ENCODE measurements around the gene BMP7.
A peak's percentile ranks its signal among the peaks of the same experiment; 100 is the strongest.

Gene BMP7

GRCh38 chr20:57150559-57150958 is 115.9 kb downstream of the BMP7 start:
- TF ChIP-seq ZNF530 (tag by site-specific recombination; IDR thresholded peaks at IDR 0.05; ENCODE audit: low read depth) (no peak), RBAK (tag by site-specific recombination; IDR thresholded peaks at IDR 0.05) (no peak), ZNF341 (tag by site-specific recombination; IDR thresholded peaks at IDR 0.05; ENCODE audit: low read depth) (no peak), ZSCAN30 (tag by site-specific recombination; IDR thresholded peaks at IDR 0.05) (no peak), ZNF571 (tag by site-specific recombination; IDR thresholded peaks at IDR 0.05) (no peak), ZNF596 (tag by site-specific recombination; IDR thresholded peaks at IDR 0.05) (no peak)
- H3K9me3 ChIP-seq (ENCODE audit: control insufficient read depth, insufficient read depth, low read depth, low read length): no peaks in the 10 kb centered on the region
- H3K4me3 ChIP-seq (ENCODE audit: low read depth, low read length): no peak overlapping the region
- H3K27ac ChIP-seq (ENCODE audit: extremely low read depth, low read depth, low read length): no peak overlapping the region
- H3K36me3 ChIP-seq (ENCODE audit: control insufficient read depth in 2 of 2, insufficient read depth in 1 of 2, low read length in 2 of 2): no peaks in the 10 kb centered on the region
- CTCF ChIA-PET: no interaction called here
- POLR2A ChIA-PET: no interaction called here
- H3K4me1 ChIP-seq (ENCODE audit: control insufficient read depth, insufficient read depth, low read length): no peaks in the 10 kb centered on the region

- CTCF ChIA-PET: interaction anchor here (0.6 kb wide), 1 partner anchor 52 kb away, joined by 3 read pairs; no protein-coding TSS in a partner anchor
- no peak overlapping the region for H3K4me3 ChIP-seq (ENCODE audit: low read depth, low read length)
- no peaks in the 10 kb centered on the region for H3K9me3 ChIP-seq (ENCODE audit: control insufficient read depth, insufficient read depth, low read depth, low read length)
- no peak overlapping the region for H3K27ac ChIP-seq (ENCODE audit: extremely low read depth, low read depth, low read length)
- H3K36me3 ChIP-seq (ENCODE audit: control insufficient read depth in 2 of 2, insufficient read depth in 1 of 2, low read length in 2 of 2): no peaks in the 10 kb centered on the region
- no peaks in the 10 kb centered on the region for H3K4me1 ChIP-seq (ENCODE audit: control insufficient read depth, insufficient read depth, low read length)
- POLR2A ChIA-PET: no interaction called here
- TF ChIP-seq ZNF223 (tag by site-specific recombination; IDR thresholded peaks at IDR 0.05) (no peak), SP7 (tag by site-specific recombination; IDR thresholded peaks at IDR 0.05) (peak; percentile 51)
Observed at GRCh38 chr20:57148263-57148662, 118.2 kb downstream of the BMP7 start.

GRCh38 chr20:57147185-57147584 is 119.3 kb downstream of the BMP7 start:
- no peak overlapping the region for H3K4me3 ChIP-seq (ENCODE audit: low read depth, low read length)
- no peaks in the 10 kb centered on the region for H3K4me1 ChIP-seq (ENCODE audit: control insufficient read depth, insufficient read depth, low read length)
- ChIA-PET POLR2A (no interaction called here), CTCF (no interaction called here)
- H3K9me3 ChIP-seq (ENCODE audit: control insufficient read depth, insufficient read depth, low read depth, low read length): no peaks in the 10 kb centered on the region
- TF ChIP-seq ZNF521 (tag by site-specific recombination; IDR thresholded peaks at IDR 0.05): no peak
- no peak for TF ChIP-seq KLF9 (tag by site-specific recombination; IDR thresholded peaks at IDR 0.05; ENCODE audit: low read depth)
- TF ChIP-seq ZNF121 (tag by site-specific recombination; IDR thresholded peaks at IDR 0.05): no peak
- H3K27ac ChIP-seq (ENCODE audit: extremely low read depth, low read depth, low read length): no peak overlapping the region
- H3K36me3 ChIP-seq (ENCODE audit: control insufficient read depth in 2 of 2, insufficient read depth in 1 of 2, low read length in 2 of 2): no peaks in the 10 kb centered on the region

- H3K36me3 ChIP-seq (ENCODE audit: control insufficient read depth in 2 of 2, insufficient read depth in 1 of 2, low read length in 2 of 2): no peaks in the 10 kb centered on the region
- no peaks in the 10 kb centered on the region for H3K9me3 ChIP-seq (ENCODE audit: control insufficient read depth, insufficient read depth, low read depth, low read length)
- no peak overlapping the region for H3K4me3 ChIP-seq (ENCODE audit: low read depth, low read length)
- TF ChIP-seq ZNF24 (tag by site-specific recombination; IDR thresholded peaks at IDR 0.05): 0 out of 2 replicates have a peak, but pooled peaks have one; percentile 52
- TF ChIP-seq ZNF132 (tag by site-specific recombination; IDR thresholded peaks at IDR 0.05; ENCODE audit: borderline replicate concordance): no peak
- TF ChIP-seq ZNF362 (tag by site-specific recombination; IDR thresholded peaks at IDR 0.05): no peak
- no peak overlapping the region for H3K27ac ChIP-seq (ENCODE audit: extremely low read depth, low read depth, low read length)
- H3K4me1 ChIP-seq (ENCODE audit: control insufficient read depth, insufficient read depth, low read length): no peaks in the 10 kb centered on the region
- POLR2A ChIA-PET: no interaction called here
- CTCF ChIA-PET: no interaction called here
Observed at GRCh38 chr20:57146155-57146554, 120.3 kb downstream of the BMP7 start.

- no peaks in the 10 kb centered on the region for H3K9me3 ChIP-seq (ENCODE audit: control insufficient read depth, insufficient read depth, low read depth, low read length)
- no peak for TF ChIP-seq TCF7L2 (IDR thresholded peaks at IDR 0.05; ENCODE audit: borderline replicate concordance, low read depth, low read length)
- TF ChIP-seq ZIC2 (tag by site-specific recombination; IDR thresholded peaks at IDR 0.05): peak; percentile 94
- CTCF ChIA-PET: no interaction called here
Observed at GRCh38 chr20:57145089-57145631, 121.3 kb downstream of the BMP7 start.

More at GRCh38 chr20:57145089-57145631, 121.3 kb downstream of the BMP7 start:
- Histone ChIP-seq H3K4me3 (ENCODE audit: low read depth, low read length) (no peak overlapping the region), H3K27ac (ENCODE audit: extremely low read depth, low read depth, low read length) (no peak overlapping the region), H3K36me3 (ENCODE audit: control insufficient read depth in 2 of 2, insufficient read depth in 1 of 2, low read length in 2 of 2) (no peaks in the 10 kb centered on the region), H3K4me1 (ENCODE audit: control insufficient read depth, insufficient read depth, low read length) (no peaks in the 10 kb centered on the region)
- POLR2A ChIA-PET: no interaction called here
